Spinal cord (tissue), 4 donors: Measurements from ENCODE around the gene ELP1. TPM values are rescaled to one million over a fixed set of nuclear protein-coding genes. Genes with fewer than 3 reads are reported as not detected.

Experiments
- polyA plus RNA-seq, 2 donors: library from polyadenylated mRNA; unstranded; fragments of 120-200 nt; gene quantifications; one replicate each; pipeline ENCODE4 v1.2.1, GENCODE V29; 2013; ENCODE audit not compliant: insufficient read length in 2 of 2
- small RNA-seq: library from RNA; depleted of rRNA; stranded (forward); fragments of <200 nt; gene quantifications from one replicate; pipeline ENCODE3, GENCODE V24; 2014; ENCODE audit warnings: low replicate concordance
- total RNA-seq, 2 donors: library from RNA; depleted of rRNA in 1 of 2; stranded (reverse); fragments of 120-200 nt in 1 of 2; fragments of >200 nt in 1 of 2; gene quantifications; one replicate each; pipeline versions ENCODE4 v1.2.3 to v1.2.4, GENCODE V29; 2013 to 2014

Gene ELP1
- total and polyA plus RNA-seq, 4 donors = 41.9 to 60.2 (median 55.2) TPM

Small RNA genes lying within 50 kb of the gene (small RNA-seq; reads per million reads assigned to genes)
- gene AL359692.1 = not detected

Other genes with a start within 250 kb of the ELP1 start
- gene ACTL7B, start 78.1 kb downstream of the ELP1 start, total RNA-seq = not detected
- not detected for gene ACTL7B, start 78.1 kb downstream of the ELP1 start, polyA plus RNA-seq
- gene ACTL7A, start 71.9 kb downstream of the ELP1 start, total RNA-seq = not detected
- gene ACTL7A, start 71.9 kb downstream of the ELP1 start, polyA plus RNA-seq = not detected
- 10 to 100 TPM; 10.2 to 14.9 TPM for gene ABITRAM, start 276 bp upstream of the ELP1 start, total RNA-seq
- gene ABITRAM, start 276 bp upstream of the ELP1 start, polyA plus RNA-seq = 10 to 100 TPM; 24.5 to 24.8 TPM
- 10 to 100 TPM; 73.9 to 84.8 TPM for gene CTNNAL1, start 79.4 kb upstream of the ELP1 start, total RNA-seq
- gene CTNNAL1, start 79.4 kb upstream of the ELP1 start, polyA plus RNA-seq = 10 to 100 TPM; 25.3 to 33.8 TPM
- 10 to 100 TPM; 57.6 to 82.8 TPM for gene TMEM245, start 185.8 kb upstream of the ELP1 start, total RNA-seq
- gene TMEM245, start 185.8 kb upstream of the ELP1 start, polyA plus RNA-seq = 10 to 100 TPM; 34.7 to 40.6 TPM
- 10 to 100 TPM; 19.7 to 86.7 TPM for gene FRRS1L, start 233.1 kb upstream of the ELP1 start, total RNA-seq
- gene FRRS1L, start 233.1 kb upstream of the ELP1 start, polyA plus RNA-seq = 10 to 100 TPM; 77.4 to 86.4 TPM